Keratinocyte (primary cell): ENCODE measurements around the gene ADCY4.

Experiments used
- EZH2 ChIP-seq: IDR thresholded peaks from one replicate; pipeline ENCODE4 v1.6.1; 2012; ENCODE audit warnings: inconsistent platforms, mild to moderate bottlenecking, low read length, moderate library complexity
- TF ChIP-seq, protein P1 (sequence below), 3 experiments: IDR thresholded peaks in 1 of 3; conservative IDR thresholded peaks in 1 of 3; optimal IDR thresholded peaks in 1 of 3; 2 replicates in 2 of 3; 3 replicates in 1 of 3; pipeline versions ENCODE3 to v1.5.1; 2011; ENCODE audit warnings: low read length in 3 of 3, mild to moderate bottlenecking in 3 of 3, moderate library complexity in 2 of 3, control low read depth in 1 of 3, inconsistent platforms in 1 of 3; ENCODE audit not compliant: insufficient read depth in 2 of 3; ENCODE audit errors: extremely low read depth in 1 of 3

DNA sequence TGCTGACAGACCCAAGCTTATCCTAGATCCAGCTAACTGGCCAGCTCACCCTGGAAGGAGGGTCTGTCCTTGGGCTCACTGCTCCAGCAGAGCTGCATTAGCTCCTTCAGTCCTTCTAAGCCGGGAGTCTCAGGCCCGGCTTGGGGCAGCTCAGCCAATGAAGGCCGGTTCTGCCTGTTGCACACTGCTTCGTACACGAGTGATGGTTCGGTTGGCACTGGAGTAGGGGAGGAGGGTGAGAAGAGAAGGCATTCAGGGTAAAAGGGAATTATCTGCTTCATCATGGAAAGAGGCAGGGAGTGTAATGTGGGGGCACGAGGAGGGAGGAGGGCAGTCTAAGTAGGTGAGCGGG, 2.9 kb upstream of the ADCY4 start:
- TF ChIP-seq, protein P1, sequence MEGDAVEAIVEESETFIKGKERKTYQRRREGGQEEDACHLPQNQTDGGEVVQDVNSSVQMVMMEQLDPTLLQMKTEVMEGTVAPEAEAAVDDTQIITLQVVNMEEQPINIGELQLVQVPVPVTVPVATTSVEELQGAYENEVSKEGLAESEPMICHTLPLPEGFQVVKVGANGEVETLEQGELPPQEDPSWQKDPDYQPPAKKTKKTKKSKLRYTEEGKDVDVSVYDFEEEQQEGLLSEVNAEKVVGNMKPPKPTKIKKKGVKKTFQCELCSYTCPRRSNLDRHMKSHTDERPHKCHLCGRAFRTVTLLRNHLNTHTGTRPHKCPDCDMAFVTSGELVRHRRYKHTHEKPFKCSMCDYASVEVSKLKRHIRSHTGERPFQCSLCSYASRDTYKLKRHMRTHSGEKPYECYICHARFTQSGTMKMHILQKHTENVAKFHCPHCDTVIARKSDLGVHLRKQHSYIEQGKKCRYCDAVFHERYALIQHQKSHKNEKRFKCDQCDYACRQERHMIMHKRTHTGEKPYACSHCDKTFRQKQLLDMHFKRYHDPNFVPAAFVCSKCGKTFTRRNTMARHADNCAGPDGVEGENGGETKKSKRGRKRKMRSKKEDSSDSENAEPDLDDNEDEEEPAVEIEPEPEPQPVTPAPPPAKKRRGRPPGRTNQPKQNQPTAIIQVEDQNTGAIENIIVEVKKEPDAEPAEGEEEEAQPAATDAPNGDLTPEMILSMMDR (optimal IDR thresholded peaks at IDR 0.05 in 1 of 3, IDR thresholded peaks at IDR 0.05 in 1 of 3, conservative IDR thresholded peaks at IDR 0.05 in 1 of 3; ENCODE audit: extremely low read depth in 1 of 3, insufficient read depth in 2 of 3, low read length in 3 of 3): no peak
- no peak for TF ChIP-seq EZH2
